Ureter (tissue), 1 donor: Measurements from ENCODE around the gene SPG21. TPM values are rescaled to one million over a fixed set of nuclear protein-coding genes. Genes with fewer than 3 reads are reported as not detected.

Experiments used
- DNase-seq: peaks from one replicate; pipeline ENCODE4 v3.0.0-alpha.2; 2020; ENCODE audit warnings: low spot score
- total RNA-seq: library from RNA; stranded (reverse); gene quantifications from one replicate; pipeline ENCODE4 v1.2.4, GENCODE V29; 2023
- donor health status: DM: yes; HTN: yes; CAD: no.

Gene SPG21
- total RNA-seq, 1 donor from 2014 or later, result 108 TPM

GRCh38 chr15:64991536-64992135 lies 1.9 kb upstream of the SPG21 start:
- DNase-seq, result no peak

GRCh38 chr15:64990168-64990470 lies 405 bp upstream of the SPG21 start:
- no peak for DNase-seq

- DNase-seq, result no peak
Measured at GRCh38 chr15:64987136-64987535, 2.6 kb downstream of the SPG21 start.

- DNase-seq, result no peak
Measured at GRCh38 chr15:64985366-64986033, 4.2 kb downstream of the SPG21 start.

- DNase-seq, result no peak
Measured at GRCh38 chr15:64982472-64982871, 7.2 kb downstream of the SPG21 start.

GRCh38 chr15:64981812-64982431 lies 7.8 kb downstream of the SPG21 start:
- no peak for DNase-seq

GRCh38 chr15:64979252-64979710 lies 10.4 kb downstream of the SPG21 start:
- no peak for DNase-seq

GRCh38 chr15:64975390-64975789 lies 14.3 kb downstream of the SPG21 start:
- DNase-seq, result no peak

- DNase-seq, result no peak
Measured at GRCh38 chr15:64970698-64971097, 19.0 kb downstream of the SPG21 start.

GRCh38 chr15:64969401-64969800 lies 20.3 kb downstream of the SPG21 start:
- no peak for DNase-seq

- DNase-seq, result no peak
Measured at GRCh38 chr15:64961013-64961412, 28.7 kb downstream of the SPG21 start.

- no peak for DNase-seq
Measured at GRCh38 chr15:64960153-64960552, 29.6 kb downstream of the SPG21 start.

- no peak for DNase-seq
Measured at GRCh38 chr15:64959128-64959527, 30.6 kb downstream of the SPG21 start.

- DNase-seq, result no peak
Measured at GRCh38 chr15:64954395-64954794, 35.3 kb downstream of the SPG21 start.

GRCh38 chr15:64951777-64952418 lies 37.8 kb downstream of the SPG21 start:
- DNase-seq, result no peak

- DNase-seq, result no peak
Measured at GRCh38 chr15:64950888-64951287, 38.8 kb downstream of the SPG21 start.

GRCh38 chr15:64949383-64950186 lies 40.1 kb downstream of the SPG21 start:
- no peak for DNase-seq

- DNase-seq, result no peak
Measured at GRCh38 chr15:64948916-64949315, 40.8 kb downstream of the SPG21 start.

- DNase-seq, result no peak
Measured at GRCh38 chr15:64947211-64947610, 42.5 kb downstream of the SPG21 start.

- DNase-seq, result no peak
Measured at GRCh38 chr15:64944961-64945360, 44.8 kb downstream of the SPG21 start.

GRCh38 chr15:64943512-64944225 lies 46.0 kb downstream of the SPG21 start:
- DNase-seq, result no peak
